HG03457 (cell line): ENCODE measurements around the gene SLC39A11.
"Not testable (repeated sequence)": the region's sequence is repeated elsewhere in the genome, so short reads cannot be mapped to it uniquely, and the experiment has no call there.

ENCODE experiments used
- ATAC-seq: cut with Tn5 transposase; IDR thresholded peaks from one replicate; pipeline ENCODE4 v1.9.1; 2021; ENCODE audit warnings: moderate number of reproducible peaks; ENCODE audit not compliant: unreplicated experiment

Gene SLC39A11

DNA sequence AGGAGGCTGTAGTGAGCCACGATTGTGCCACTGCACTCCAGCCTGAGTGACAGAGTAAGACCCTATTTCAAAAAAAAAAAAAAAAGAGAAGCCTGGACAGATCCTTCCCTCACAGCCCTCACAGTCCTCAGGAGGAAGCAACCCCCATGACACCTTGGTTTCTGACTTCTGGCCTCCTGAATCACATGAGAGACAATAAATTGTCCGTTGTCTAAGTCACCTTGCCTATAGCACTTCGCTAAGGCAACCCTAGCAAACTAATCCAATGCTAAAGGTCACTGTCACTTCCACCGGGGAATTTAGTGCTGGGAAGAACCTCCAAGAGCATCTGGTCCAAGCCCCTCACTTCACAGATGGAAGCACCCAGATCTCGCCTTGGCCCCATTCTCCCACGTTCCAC is 18.9 kb upstream of the SLC39A11 start:
- no peak for ATAC-seq

DNA sequence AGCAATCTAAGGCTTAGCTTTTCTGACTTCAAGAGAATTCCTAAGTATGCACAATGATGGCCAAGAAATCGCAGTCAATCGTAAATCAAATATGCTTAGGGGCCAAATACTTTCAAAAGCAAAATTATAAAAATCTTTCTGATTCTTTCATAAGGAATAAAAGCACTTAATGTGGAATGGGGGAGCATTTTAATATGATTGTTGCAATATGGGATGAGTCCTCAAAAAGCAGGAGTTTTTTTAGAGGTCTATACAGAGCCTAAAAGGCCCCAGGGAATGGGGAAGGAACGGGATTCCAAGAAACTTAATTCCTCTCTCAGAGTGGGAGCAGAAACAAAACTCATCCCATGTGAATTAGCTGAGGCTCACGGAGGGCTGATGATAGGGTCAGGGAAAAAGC is 14.7 kb upstream of the SLC39A11 start:
- no peak for ATAC-seq

DNA sequence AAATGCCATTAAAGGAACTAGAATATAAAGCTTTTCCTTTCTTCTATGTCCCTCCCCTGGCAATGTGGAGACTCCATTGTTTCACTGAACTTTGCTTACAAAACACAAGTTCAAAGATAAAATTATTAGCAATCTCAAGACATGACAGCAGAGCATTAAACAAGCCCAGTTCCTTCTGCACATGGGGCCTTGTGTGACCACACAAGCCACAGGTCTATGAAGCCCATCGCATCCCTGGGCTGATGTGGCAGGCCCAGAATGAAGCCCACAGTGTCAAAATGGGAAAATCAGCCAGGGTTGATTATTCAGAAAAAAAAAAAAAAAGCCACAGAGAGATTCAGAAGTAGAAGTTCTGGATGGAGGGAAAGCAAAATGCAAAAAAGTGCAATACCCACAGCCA is 12.9 kb upstream of the SLC39A11 start:
- ATAC-seq, result no peak

DNA sequence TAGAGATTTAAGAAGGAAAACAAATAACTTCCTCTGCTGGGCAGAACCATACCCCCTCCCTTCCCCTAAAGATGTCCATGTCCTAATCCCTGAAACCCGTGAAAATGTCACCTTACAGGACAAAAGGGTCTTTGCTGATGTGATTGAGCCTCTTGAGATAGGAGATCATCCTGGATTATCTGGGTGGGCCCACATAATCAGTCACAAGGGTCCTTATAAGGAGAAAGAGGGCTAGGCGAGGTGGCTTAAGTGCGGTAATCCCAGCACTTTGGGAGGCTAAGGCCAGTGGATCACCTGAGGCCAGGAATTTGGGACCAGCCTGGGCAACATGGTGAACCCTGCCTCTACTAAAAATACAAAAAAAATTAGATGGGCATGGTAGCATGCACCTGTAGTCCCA is 12.0 kb upstream of the SLC39A11 start:
- no peak for ATAC-seq

DNA sequence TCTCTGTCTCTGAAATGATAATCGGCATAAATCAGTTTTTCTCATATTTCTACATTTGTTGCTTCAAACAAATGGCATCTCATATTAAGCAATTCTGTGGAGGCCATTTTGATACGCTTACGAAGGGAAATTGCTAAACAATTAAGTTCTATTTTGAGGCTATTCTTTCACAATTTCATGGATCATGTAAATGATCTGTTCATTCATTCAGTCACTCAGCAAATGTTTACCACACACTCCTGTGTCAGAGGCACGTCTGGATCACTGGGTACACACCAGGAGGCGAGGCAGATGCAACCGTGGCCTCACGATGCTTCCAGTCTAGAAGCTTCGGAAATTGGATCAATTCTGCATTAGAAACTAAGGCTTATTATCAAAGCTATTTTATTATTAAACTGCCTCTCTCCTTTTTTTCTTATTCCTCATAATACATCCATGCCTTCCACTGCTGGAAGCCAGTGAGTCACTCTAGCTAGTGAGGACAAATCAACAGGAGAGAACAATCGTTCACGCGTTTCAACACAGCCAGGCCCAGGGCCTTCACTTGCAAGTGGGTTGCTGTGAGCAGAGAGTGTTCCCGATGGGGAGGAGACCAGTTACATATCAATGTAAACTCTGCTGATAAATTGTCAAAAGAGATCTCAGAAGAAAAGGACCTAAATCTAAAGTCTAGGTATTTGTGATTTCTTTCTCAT is 11.3 kb upstream of the SLC39A11 start:
- ATAC-seq, result no peak

DNA sequence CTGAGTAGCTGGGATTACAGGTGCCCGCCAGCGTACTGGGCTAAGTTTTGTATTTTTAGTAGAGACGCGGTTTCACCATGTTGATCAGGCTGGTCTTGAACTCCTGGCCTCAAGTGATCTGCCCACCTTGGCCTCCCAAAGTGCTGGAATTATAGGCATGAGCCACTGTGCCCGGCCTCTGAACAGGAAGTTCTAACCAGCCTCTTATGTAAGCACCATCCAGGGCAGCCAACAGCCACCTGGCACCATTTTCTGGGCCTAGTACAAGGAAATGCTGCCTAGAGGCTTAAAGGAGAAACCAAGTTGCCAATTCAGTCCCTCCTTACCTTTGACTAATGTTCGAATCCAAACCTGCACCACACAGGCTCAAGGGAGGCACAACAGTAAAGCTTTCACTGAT is 8.5 kb upstream of the SLC39A11 start:
- no peak for ATAC-seq

DNA sequence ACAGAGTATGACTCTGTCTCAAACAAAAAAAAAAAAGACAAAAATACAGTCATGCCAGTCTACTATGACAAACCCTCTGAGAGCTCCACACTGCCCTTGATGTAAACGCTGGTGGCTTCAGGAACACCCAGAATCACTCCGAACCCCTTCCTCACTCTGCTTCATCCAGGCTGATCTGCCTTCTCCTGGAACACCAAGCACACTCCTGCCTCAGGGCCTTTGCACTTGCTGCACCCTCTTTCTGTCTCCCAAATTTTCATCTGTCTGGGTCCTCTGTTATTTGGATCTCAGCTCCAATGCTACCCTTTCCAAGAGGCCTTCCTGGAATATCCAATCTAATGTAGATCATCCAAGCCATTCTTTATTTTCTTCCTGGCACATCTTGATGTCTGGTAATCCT is 7.9 kb upstream of the SLC39A11 start:
- no peak for ATAC-seq

DNA sequence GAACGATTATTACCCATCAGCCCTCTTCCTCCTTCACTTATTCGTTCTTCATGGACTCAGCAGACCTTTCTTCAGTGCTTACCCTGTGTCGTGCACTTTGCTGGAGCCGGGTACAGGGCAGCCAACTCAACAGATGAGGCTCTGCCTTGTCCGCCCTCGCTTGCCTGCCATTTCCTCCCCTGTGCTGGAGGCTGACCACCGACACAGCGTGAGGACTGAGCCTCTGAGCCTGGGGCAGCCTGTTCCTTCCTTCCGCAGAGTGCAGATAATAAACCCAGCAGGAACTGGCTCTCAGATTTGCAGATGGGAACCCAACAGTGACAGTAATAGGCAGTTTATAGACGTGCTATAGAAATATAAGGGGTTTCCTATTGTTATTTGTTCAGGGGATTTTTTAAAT is 7.0 kb upstream of the SLC39A11 start:
- no peak for ATAC-seq

DNA sequence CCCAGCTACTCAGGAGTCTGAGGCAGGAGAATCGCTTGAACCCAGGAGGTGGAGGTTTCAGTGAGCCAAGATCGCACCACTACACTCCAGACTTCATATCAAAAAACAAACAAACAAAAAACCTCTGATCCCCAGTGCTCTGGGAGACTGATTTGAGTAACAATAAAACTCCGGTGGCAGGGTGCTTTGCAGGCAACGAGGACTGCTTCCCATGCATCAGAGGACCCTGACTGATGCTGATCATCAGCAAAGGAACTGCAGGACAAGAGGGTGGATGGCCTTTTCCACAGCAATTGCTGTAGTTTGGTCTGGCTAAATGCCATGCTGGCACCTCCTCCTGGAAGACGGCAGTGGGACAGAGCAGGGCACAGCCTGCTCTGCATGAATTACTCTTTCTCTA is 6.4 kb upstream of the SLC39A11 start:
- ATAC-seq, result no peak

DNA sequence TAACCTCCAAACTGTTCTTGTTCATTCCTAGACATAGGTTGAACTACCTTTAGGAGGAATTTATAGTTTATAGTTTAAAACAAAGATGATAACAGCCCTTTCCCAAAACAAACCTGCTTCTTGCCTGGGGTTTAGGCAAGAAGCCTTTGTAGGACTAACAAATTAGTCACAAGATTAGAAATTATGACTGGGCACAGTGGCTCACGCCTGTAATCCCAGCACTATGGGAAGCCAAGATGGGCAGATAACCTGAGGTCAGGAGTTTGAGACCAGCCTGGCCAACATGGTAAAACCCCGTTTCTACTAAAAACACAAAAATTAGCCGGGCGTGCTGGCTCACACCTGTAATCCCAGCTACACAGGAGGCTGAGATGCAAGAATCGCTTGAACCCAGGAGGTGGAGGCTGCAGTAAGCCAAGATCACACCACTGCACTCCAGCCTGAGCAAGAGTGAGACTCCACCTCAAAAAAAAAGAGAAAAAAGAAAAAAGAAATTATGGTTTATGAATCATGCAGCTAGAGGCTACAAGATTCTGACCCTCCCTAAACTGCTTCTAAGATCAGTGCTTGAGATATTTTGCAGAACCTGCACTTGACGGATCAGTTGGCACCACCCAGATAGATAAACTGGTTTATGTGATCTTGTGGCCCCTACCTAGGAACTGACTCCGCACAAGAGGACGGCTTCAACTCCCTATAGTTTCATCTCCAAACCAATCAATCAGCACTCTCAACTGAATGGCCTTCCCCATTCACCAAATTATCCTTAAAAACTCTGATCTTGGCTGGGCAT is 5.7 kb upstream of the SLC39A11 start:
- not testable (repeated sequence) for ATAC-seq

DNA sequence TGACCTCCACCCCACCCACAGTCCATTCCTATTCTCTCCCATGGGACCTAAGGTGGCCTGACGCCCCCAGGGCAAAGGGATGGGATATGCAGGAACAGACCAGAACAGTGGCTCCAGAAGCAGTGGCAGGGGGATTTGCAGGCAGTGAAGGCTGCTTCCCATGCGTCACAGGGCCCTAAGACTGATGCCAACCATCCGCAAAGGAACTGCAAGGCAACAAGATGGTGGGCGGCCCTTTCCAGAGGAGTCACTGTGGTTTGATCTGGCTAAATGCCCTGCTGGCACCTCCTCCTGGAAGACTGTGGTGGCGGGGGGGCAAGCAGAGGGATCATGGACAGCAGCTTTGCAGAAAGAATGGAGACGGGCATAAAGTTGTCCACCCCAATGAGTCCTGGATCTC is 4.4 kb upstream of the SLC39A11 start:
- no peak for ATAC-seq

DNA sequence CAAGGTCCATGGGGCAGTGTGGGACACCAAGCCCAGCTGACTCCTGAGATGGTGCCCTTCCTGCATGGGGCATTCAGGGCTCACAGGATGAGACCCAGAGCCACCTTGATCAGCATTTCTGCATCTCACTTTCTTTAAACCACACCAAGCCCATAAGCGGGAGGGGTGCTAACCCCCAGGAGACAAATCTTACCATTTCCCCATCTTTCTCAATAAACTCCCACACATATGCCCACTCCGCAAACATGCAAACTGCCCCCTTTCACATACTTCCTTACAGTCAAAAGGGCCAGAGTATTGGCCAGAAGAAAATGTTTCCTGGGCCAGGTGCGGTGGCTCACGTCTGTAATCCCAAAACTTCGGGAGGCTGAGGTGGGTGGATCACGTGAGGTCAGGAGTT is 3.7 kb upstream of the SLC39A11 start:
- no peak for ATAC-seq

DNA sequence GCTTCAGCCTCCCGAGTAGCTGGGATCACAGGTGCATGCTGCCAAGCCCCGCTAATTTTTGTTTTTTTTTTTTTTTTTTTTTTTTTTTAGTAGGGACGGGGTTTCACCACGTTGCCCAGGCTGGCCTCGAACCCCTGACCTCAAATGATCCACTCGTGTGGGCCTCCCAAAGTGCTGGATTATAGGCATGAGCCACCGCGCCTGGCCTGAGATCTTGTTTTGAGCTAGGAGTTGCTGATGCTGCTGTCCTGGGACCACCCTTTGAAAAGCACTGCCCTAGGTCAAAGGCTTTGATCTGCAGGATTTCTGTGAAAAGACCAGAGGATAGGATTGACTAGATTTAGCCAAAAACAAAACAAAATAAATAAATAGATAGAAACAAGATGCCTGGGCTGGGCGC is 798 bp upstream of the SLC39A11 start:
- ATAC-seq, result no peak

DNA sequence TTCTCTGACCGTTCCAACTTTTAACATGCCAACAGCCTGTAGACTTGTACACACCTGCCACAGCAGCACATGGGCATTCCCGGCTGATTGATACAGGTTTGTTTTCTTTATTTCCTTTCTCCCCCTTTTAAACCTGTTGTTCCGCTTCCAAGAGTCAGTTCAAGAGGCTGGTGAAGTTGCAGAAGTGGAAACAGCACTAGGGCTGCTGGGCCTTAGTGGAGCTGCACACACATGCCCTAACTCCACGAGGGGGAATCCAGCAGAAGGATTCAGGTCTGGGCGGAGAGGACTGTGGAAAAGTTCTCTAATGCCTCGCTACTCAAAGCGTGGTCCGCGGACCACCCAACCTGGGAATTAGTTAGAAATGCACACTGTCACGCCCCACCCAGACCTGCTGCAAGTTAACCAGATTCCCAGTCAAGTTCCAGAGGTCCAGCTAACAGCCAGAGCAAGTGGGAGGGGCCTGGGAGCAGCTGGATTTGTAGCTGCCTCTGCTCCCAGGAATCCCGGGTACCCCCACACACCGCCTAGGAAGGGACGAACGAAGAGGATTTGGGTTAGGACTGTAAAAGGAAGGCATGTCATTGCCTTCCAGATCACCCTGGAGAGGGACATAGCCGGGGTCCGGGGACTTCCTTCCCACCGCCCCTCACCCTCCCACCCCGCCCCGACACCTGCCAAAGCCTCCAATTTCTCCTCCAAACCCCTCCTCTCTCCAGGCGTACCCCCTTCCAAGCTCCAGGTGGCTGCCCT is 542 bp downstream of the SLC39A11 start:
- ATAC-seq, result peak; percentile 6

DNA sequence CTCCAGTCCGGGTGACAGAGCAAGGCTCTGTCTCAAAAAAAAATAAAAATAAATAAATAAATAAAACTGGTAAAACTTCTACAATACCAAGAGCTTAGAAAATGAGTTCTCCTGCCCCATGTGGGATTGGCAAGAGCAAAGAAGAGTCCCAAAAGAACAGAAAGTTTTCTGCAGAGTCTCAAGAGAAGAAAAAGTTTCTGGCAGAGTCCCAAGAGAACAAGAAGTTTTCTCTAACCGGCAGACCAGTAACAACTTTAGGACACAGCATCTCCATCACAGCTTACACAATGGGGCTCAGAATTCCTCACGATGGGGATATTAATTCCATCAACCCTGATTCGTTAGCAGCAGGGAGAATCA is 1.1 kb downstream of the SLC39A11 start:
- no peak for ATAC-seq

DNA sequence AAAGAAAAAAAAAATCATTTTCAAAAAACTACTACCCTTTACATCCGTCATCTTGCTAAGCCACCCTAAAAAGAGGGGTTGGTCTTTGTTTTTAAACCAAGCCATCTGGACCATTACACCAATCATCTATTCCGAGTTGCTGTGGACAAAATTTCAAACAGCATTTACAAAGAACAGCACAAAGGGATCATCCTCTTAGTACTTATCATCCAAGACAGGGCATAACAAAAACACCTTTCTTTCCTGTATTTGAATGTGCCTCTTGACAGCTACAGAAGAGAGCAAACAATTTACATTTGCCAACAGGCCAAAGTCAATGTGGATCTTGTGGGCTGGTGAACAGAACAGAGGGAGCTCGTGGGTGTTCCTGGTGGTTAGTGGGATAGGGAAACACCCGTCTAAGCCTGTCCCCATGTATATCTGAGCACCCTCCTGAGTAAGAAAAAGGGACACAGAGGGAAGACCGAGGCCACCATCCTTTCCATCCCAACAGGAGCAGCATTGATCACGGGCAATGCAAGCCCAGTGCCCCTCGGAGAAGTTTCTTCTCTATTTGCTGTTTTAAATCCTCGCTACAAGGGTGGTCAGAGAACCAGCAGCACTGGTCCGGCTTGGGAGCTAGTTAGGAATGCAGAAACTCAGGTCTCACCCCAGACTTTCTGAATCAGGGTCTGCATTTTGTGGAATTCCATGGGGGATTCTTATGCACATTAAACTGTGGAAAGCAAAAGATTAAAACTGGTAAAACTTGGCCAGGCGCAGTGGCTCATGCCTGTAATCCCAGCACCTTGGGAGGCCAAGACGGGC is 1.9 kb downstream of the SLC39A11 start:
- ATAC-seq, result no peak

DNA sequence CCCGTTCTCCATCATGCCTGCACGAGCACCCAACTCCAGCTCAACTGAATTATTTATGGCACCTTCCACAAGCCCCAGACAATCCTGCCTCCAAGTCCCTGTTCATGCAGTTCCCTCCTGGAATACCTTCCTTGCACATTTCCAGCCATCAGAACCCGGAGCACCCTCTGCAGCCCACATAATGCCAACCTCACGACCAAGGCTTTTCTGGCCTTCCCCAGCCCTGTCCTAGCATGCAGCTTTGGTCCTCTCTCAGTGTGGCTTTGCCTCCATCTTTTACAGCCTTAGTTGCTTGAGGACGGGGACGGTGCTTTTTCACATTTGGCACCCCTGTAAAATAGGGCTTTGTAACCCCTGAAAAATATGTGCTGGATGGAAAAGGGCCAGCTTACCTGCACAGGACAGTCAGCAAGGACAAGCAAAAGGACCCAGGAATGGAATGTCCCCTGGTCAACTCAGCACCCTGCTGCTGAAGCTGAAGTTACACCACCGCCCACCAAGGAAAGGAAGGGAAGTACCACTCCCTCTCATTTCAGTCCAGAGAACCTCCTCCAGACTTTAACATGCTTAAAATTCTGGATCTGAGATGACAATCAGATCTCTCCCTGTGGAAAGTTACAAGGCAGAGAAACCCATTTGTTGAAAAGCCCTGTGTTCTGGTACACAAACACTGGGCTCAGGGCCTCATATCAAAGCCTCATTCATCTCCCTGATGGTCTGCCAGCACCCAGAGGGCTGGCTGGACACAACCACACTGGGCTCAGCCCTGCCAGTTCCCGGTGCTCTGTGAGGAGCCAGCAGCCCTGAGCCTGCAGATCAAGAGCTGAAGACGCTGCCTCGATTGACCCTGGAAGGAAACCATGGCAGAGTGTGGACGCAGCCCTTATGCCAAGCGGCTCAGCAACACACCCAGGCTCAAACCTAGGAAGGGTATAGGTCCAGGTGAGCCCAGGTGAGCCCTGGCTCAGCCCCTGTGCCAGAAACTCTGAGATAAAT is 2.9 kb downstream of the SLC39A11 start:
- ATAC-seq, result no peak

DNA sequence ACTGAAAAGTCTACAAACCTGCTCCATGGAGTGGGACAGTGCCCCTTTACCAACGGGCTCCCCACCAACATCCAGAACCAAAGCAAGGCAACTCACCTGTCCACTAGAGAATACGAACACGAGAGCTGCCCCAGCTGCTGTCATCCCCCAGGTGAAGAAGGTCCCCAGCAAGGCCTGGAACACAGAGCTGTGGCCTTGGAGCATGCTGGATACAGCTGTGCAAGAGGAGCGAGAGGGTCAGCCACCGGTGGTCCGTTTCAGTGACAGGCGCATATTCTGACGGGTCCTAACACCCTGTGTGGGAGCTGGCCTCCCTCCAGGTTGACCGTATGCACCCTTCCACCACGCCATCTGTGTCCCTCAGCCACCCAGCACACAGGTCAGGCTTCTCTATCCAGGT is 3.9 kb downstream of the SLC39A11 start:
- ATAC-seq, result no peak

DNA sequence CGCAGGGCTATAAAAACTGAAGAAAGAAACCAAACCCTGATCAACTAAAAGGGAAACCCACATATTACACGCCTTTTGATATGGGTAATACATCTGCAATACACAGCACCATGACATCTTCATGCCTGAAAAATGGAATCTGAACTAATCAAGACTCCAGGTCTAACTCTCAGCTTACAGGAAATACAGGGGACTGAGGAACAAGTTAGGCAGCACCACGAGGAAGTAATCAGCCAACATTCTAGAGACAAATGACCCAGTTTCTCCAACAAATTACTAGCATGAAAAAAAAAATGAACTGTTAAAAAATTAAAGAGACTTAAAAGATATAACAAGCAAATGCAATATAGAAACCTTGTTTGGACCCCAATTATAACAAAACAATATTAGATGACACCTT is 9.1 kb downstream of the SLC39A11 start:
- no peak for ATAC-seq

DNA sequence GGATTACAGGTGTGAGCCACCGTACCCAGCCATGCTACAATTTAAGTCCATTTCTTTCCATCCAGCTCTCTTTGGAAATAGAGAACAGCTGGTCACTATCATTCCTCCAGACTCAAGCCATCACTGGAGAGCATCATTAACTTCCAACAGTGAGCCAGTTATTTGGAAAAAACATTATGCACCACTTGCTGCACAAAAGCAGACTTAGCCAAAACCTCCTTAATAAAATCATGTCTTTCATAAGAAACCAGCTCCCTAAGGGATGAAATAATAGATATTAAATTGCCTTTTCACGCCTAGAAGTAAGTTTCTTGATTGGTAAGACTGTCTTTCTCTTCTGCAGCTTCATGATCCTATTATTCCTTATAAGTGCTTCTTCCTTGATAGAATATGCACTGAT is 17.9 kb downstream of the SLC39A11 start:
- no peak for ATAC-seq
